ENCODE measurements around the gene JPH3.
"Not testable (repeated sequence)": the region's sequence is repeated elsewhere in the genome, so short reads cannot be mapped to it uniquely, and the experiment has no call there.

Gene JPH3

GRCh38 chr16:87654826-87655225, 52.5 kb downstream of the JPH3 start:
- no peak for DNase-seq (ENCODE audit: low read depth)

- DNase-seq (ENCODE audit: low read depth) = no peak
These were observed 54.0 kb downstream of the JPH3 start for GRCh38 chr16:87656328-87656727.

- no peak for DNase-seq (ENCODE audit: low read depth)
These were observed 55.4 kb downstream of the JPH3 start for GRCh38 chr16:87657621-87658192.

- DNase-seq (ENCODE audit: low read depth) = no peak
These were observed 56.4 kb downstream of the JPH3 start for GRCh38 chr16:87658564-87659225.

- peak; percentile 11 for DNase-seq (ENCODE audit: low read depth)
These were observed 59.3 kb downstream of the JPH3 start for GRCh38 chr16:87661561-87661960.

GRCh38 chr16:87662254-87663204, 60.2 kb downstream of the JPH3 start:
- DNase-seq (ENCODE audit: low read depth) = no peak

- no peak for DNase-seq (ENCODE audit: low read depth)
These were observed 62.5 kb downstream of the JPH3 start for GRCh38 chr16:87664792-87665191.

- no peak for DNase-seq (ENCODE audit: low read depth)
These were observed 62.9 kb downstream of the JPH3 start for GRCh38 chr16:87665193-87665592.

GRCh38 chr16:87666919-87667318, 64.6 kb downstream of the JPH3 start:
- no peak for DNase-seq (ENCODE audit: low read depth)

GRCh38 chr16:87667443-87667842, 65.1 kb downstream of the JPH3 start:
- no peak for DNase-seq (ENCODE audit: low read depth)

GRCh38 chr16:87667946-87668345, 65.6 kb downstream of the JPH3 start:
- DNase-seq (ENCODE audit: low read depth) = no peak

GRCh38 chr16:87669672-87670071, 67.4 kb downstream of the JPH3 start:
- DNase-seq (ENCODE audit: low read depth) = no peak

GRCh38 chr16:87671221-87671620, 68.9 kb downstream of the JPH3 start:
- DNase-seq (ENCODE audit: low read depth) = no peak

- DNase-seq (ENCODE audit: low read depth) = no peak
These were observed 69.5 kb downstream of the JPH3 start for GRCh38 chr16:87671715-87672270.

- no peak for DNase-seq (ENCODE audit: low read depth)
These were observed 72.1 kb downstream of the JPH3 start for GRCh38 chr16:87674419-87674818.

GRCh38 chr16:87675111-87675719, 72.9 kb downstream of the JPH3 start:
- DNase-seq (ENCODE audit: low read depth) = no peak

GRCh38 chr16:87677830-87678229, 75.5 kb downstream of the JPH3 start:
- no peak for DNase-seq (ENCODE audit: low read depth)

GRCh38 chr16:87678618-87679017, 76.3 kb downstream of the JPH3 start:
- no peak for DNase-seq (ENCODE audit: low read depth)

- no peak for DNase-seq (ENCODE audit: low read depth)
These were observed 77.4 kb downstream of the JPH3 start for GRCh38 chr16:87679593-87680271.

GRCh38 chr16:87680272-87680644, 78.0 kb downstream of the JPH3 start:
- DNase-seq (ENCODE audit: low read depth) = no peak

GRCh38 chr16:87681051-87681602, 78.8 kb downstream of the JPH3 start:
- not testable (repeated sequence) for DNase-seq (ENCODE audit: low read depth)
